Stimulated activated CD8-positive, alpha-beta memory T cell treated with anti-CD3 and anti-CD28 coated beads, Interleukin-15, amount 100 ng/mL, for 24 hours (primary cell): ENCODE measurements around the gene SENP7.
"Not testable (repeated sequence)": the region's sequence is repeated elsewhere in the genome, so short reads cannot be mapped to it uniquely, and the experiment has no call there.

ENCODE experiments used
- DNase-seq: peaks from one replicate; pipeline ENCODE4 v3.0.0-alpha.2; 2020; ENCODE audit warnings: low read depth

SENP7 gene

GRCh38 chr3:101512646-101513418 is at the start of gene SENP7:
SENP7 (minus strand) TSS chr3:101513212; CDS start chr3:101513130, 82 bp downstream.
- peak; percentile 57 for DNase-seq

GRCh38 chr3:101561630-101562328 is 48.8 kb upstream of the SENP7 start, which contains the start of gene TRMT10C:
TRMT10C (plus strand) TSS chr3:101561868; CDS start chr3:101564782, 2,914 bp downstream.
- peak; percentile 78 for DNase-seq

GRCh38 chr3:101556064-101556463 is 43.1 kb upstream of the SENP7 start:
- DNase-seq: no peak

- not testable (repeated sequence) for DNase-seq
Observed at GRCh38 chr3:101553381-101553780, 40.4 kb upstream of the SENP7 start.

- DNase-seq: not testable (repeated sequence)
Observed at GRCh38 chr3:101551359-101552081, 38.5 kb upstream of the SENP7 start.

- no peak for DNase-seq
Observed at GRCh38 chr3:101549473-101549872, 36.5 kb upstream of the SENP7 start.

GRCh38 chr3:101548527-101549105 is 35.6 kb upstream of the SENP7 start:
- DNase-seq: no peak

GRCh38 chr3:101544161-101544850 is 31.3 kb upstream of the SENP7 start:
- no peak for DNase-seq

- no peak for DNase-seq
Observed at GRCh38 chr3:101542957-101543356, 29.9 kb upstream of the SENP7 start.

GRCh38 chr3:101536955-101537354 is 23.9 kb upstream of the SENP7 start:
- not testable (repeated sequence) for DNase-seq

- no peak for DNase-seq
Observed at GRCh38 chr3:101536266-101536665, 23.3 kb upstream of the SENP7 start.

- no peak for DNase-seq
Observed at GRCh38 chr3:101535221-101535620, 22.2 kb upstream of the SENP7 start.

GRCh38 chr3:101533603-101533968 is 20.6 kb upstream of the SENP7 start:
- no peak for DNase-seq

GRCh38 chr3:101532783-101533602 is 20.0 kb upstream of the SENP7 start:
- no peak for DNase-seq

- DNase-seq: no peak
Observed at GRCh38 chr3:101531473-101532086, 18.6 kb upstream of the SENP7 start.

- no peak for DNase-seq
Observed at GRCh38 chr3:101530686-101531047, 17.7 kb upstream of the SENP7 start.

GRCh38 chr3:101529816-101530685 is 17.0 kb upstream of the SENP7 start:
- no peak for DNase-seq

GRCh38 chr3:101527906-101528305 is 14.9 kb upstream of the SENP7 start:
- DNase-seq: no peak

- no peak for DNase-seq
Observed at GRCh38 chr3:101527441-101527840, 14.4 kb upstream of the SENP7 start.
